Measurements from ENCODE around the gene QTRT2. TPM values are rescaled to one million over a fixed set of nuclear protein-coding genes. Genes with fewer than 3 reads are reported as not detected.

Gene QTRT2
- total and polyA plus RNA-seq, 2 of the 8 experiments (the other 6 are each of a cell fraction or from before 2014, with no cell fraction given), result 13.3 to 54.5 TPM

- no peak overlapping the region for H3K9ac ChIP-seq (replicated peaks in 1 of 4; ENCODE audit: extremely low read depth in 1 of 4, low read depth in 3 of 4, low read length in 3 of 4)
- peaks cover 4% of the 10 kb centered on the region for H3K79me1 ChIP-seq (ENCODE audit: low read depth, low read length)
- peaks cover 0 to 5% (median 2%) of the 10 kb centered on the region in 4 experiments; a peak in 4 of 7 replicates for H3K4me1 ChIP-seq (replicated peaks in 1 of 4; ENCODE audit: control insufficient read depth in 3 of 4, insufficient read depth in 4 of 4, low read length in 3 of 4)
- H3K23ac ChIP-seq (ENCODE audit: insufficient read length), result no peak overlapping the region
- H3K79me2 ChIP-seq (ENCODE audit: control insufficient read depth in 1 of 2, insufficient read depth in 2 of 2, low read length in 2 of 2), result peaks cover 8 to 71% of the 10 kb centered on the region in 2 experiments
- H3K4ac ChIP-seq (replicated peaks; ENCODE audit: insufficient read length, low read depth, low read length), result no peak overlapping the region
- no peak overlapping the region for H2BK5ac ChIP-seq (ENCODE audit: low read depth, low read length)
- peak overlapping the region in 1 of 2 experiments; percentile 45; a peak in 2 of 4 replicates for H3K4me2 ChIP-seq (ENCODE audit: insufficient read depth in 1 of 2, low read depth in 2 of 2, low read length in 2 of 2)
- CTCF ChIA-PET (ENCODE audit: partially characterized antibody), result no interaction called here
- no peak overlapping the region for H2BK120ac ChIP-seq (replicated peaks; ENCODE audit: low read depth, low read length)
- no peak overlapping the region for H3K18ac ChIP-seq (ENCODE audit: extremely low read depth, low read length)
- peaks cover 3% of the 10 kb centered on the region; the same call in 1 of the 2 replicates for H3K23me2 ChIP-seq (ENCODE audit: low read depth, low read length)
- no peak for DNase-seq (ENCODE audit: low read depth in 1 of 2, low spot score in 2 of 2)
- no peak overlapping the region for H4K8ac ChIP-seq (ENCODE audit: extremely low read depth, insufficient read depth, low read length)
- FAIRE-seq, result no peak
- H3K27me3 ChIP-seq (replicated peaks in 1 of 4; ENCODE audit: control insufficient read depth in 3 of 4, extremely low read depth in 1 of 4, insufficient read depth in 3 of 4, low read length in 3 of 4), result no peaks in the 10 kb centered on the region
- H2BK15ac ChIP-seq (ENCODE audit: low read length), result no peak overlapping the region
- H3K56ac ChIP-seq (replicated peaks; ENCODE audit: insufficient read length, low read depth, low read length), result no peak overlapping the region
- WGBS, 2 experiments (ENCODE audit: extremely low coverage in 1 of 2, insufficient coverage in 1 of 2, insufficient read length in 1 of 2, insufficient replicate concordance in 2 of 2, low coverage in 1 of 2, low lambda C conversion rate in 2 of 2, missing lambda C conversion rate in 1 of 2), result 82% methylated on average over 8 of the region's 8 CpGs; no CpG with 5 or more reads in 1 of the 2 experiments
- no peak overlapping the region for H2AFZ ChIP-seq (ENCODE audit: low read length)
- no peaks in the 10 kb centered on the region; a peak in 1 of 8 replicates for H3K36me3 ChIP-seq (ENCODE audit: control insufficient read depth in 2 of 4, insufficient read depth in 4 of 4, low read length in 3 of 4)
- H3K27ac ChIP-seq (ENCODE audit: low read depth, low read length), result no peak overlapping the region
- no peak overlapping the region for H2AK5ac ChIP-seq (ENCODE audit: low read depth, low read length)
- no peaks in the 10 kb centered on the region for H3K9me3 ChIP-seq (ENCODE audit: insufficient read depth in 2 of 2, low read depth in 1 of 2, low read length in 1 of 2)
- H4K20me1 ChIP-seq (replicated peaks in 1 of 2; ENCODE audit: control insufficient read depth in 1 of 2, insufficient read depth in 2 of 2, low read length in 2 of 2), result peaks cover 0 to 5% of the 10 kb centered on the region in 2 experiments
- H4K5ac ChIP-seq (ENCODE audit: insufficient read length, low read depth, low read length), result no peak overlapping the region
- TF ChIP-seq ASH2L (IDR thresholded peaks at IDR 0.05; ENCODE audit: low read length), result no peak
- no peak for TF ChIP-seq CEBPB (IDR thresholded peaks at IDR 0.05; ENCODE audit: low read depth, low read length)
- no peak for TF ChIP-seq GABPA (IDR thresholded peaks at IDR 0.05; ENCODE audit: borderline replicate concordance, insufficient read depth, low read length)
- TF ChIP-seq BRCA1 (IDR thresholded peaks at IDR 0.05; ENCODE audit: low read depth, low read length), result no peak
- no peak for TF ChIP-seq PHF8 (conservative IDR thresholded peaks at IDR 0.05; ENCODE audit: low read depth, low read length)
- TF ChIP-seq RXRA (IDR thresholded peaks at IDR 0.05; ENCODE audit: insufficient read depth, low read depth, low read length), result no peak
- POLR2A ChIA-PET (ENCODE audit: partially characterized antibody), result no interaction called here
- H4K91ac ChIP-seq (replicated peaks; ENCODE audit: insufficient read length, low read length), result no peak overlapping the region
- no peak overlapping the region for H2BK20ac ChIP-seq (ENCODE audit: low read length)
- no peak overlapping the region for H2BK12ac ChIP-seq (ENCODE audit: low read depth, low read length)
- peak overlapping the region in 1 of 4 experiments; percentile 84; a peak in 1 of 8 replicates for H3K4me3 ChIP-seq (ENCODE audit: extremely low read depth in 1 of 4, insufficient read depth in 2 of 4, low read depth in 3 of 4, low read length in 4 of 4)
- no peak overlapping the region for H3K14ac ChIP-seq (ENCODE audit: insufficient read length)
Measured at GRCh38 chr3:114058646-114059045, 2.1 kb downstream of the QTRT2 start.

Measured in H1 (cell line).